ENCODE results near the gene LDLR.
A peak's percentile ranks its signal among the peaks of the same experiment; 100 is the strongest.
"Not testable (repeated sequence)": the region's sequence is repeated elsewhere in the genome, so short reads cannot be mapped to it uniquely, and the experiment has no call there.

The LDLR gene

GRCh38 chr19:11138601-11139300, 49.5 kb downstream of the LDLR start:
- peak in 30 of 58 donors; percentile 4 to 69 (median 23) for DNase-seq

DNA sequence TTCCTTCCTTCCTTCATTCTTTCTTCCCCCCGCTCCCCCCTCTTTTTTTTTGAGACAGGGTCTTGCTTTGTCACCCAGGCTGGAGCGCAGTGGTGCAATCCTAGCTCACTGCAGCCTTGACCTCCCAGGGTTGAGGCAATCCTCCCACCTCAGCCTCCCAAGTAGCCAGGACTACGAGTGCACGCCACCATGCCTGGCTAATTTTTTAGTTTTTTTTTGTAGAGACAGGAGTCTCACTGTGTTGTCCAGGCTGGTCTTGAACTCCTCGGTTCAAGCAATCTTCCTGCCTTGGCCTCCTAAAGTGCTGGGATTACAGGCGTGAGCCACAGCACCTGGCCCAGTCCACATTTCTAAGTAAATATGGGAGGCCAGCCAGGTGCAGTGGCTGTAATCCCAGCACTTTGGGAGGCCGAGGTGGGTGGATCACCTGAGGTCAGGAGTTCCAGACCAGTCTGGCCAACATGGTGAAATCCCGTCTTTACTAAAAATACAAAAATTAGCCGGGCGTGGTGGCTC, 50.8 kb downstream of the LDLR start:
- not testable (repeated sequence) for DNase-seq

- no peak for DNase-seq
Observed at GRCh38 chr19:11140896-11141295, 51.6 kb downstream of the LDLR start.

- DNase-seq, result no peak
Observed at GRCh38 chr19:11141937-11142527, 52.8 kb downstream of the LDLR start.

- peak in 46 of 58 donors; percentile 5 to 81 (median 38) for DNase-seq
Observed at GRCh38 chr19:11142528-11143171, 53.4 kb downstream of the LDLR start.

DNA sequence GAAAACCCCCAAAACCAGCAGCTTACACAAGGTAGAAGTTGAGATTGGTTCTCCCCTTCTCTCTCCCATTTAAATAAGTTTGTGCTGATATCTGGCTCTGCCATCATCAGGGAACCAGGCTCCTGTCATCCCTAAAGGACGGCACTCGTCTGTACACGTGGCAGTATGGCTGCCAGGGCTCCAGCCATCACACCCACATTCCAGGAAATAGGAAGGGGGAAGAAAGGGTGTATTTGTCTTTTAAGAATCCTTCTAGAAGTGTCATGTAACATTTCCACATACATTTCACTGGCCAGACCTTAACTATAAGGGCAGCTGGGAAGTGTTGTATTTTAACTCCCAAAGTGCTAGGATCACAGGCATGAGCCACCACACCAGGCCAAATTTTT, 56.3 kb downstream of the LDLR start:
- DNase-seq, result no peak

DNA sequence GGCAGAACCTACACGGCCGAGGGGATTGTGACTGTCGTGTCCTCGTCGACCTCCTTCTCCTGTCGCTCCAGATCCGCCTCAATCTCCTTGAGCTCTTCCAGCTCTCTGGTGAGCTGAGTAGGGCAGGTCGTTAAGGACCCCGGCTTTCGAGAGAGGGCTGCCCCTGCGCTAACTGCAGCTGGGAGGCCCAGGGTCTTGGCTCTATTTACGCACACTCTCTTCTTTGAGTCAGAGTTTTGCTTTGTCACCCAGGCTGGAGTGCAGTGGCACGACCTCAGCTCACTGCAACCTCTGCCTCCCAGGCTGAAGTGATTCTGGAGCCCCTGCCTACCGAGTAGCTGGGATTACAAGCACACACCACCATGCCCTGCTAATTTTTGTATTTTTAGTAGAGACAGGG, 58.7 kb downstream of the LDLR start:
- no peak for DNase-seq

GRCh38 chr19:11151181-11151580, 61.9 kb downstream of the LDLR start:
- DNase-seq, result no peak

DNA sequence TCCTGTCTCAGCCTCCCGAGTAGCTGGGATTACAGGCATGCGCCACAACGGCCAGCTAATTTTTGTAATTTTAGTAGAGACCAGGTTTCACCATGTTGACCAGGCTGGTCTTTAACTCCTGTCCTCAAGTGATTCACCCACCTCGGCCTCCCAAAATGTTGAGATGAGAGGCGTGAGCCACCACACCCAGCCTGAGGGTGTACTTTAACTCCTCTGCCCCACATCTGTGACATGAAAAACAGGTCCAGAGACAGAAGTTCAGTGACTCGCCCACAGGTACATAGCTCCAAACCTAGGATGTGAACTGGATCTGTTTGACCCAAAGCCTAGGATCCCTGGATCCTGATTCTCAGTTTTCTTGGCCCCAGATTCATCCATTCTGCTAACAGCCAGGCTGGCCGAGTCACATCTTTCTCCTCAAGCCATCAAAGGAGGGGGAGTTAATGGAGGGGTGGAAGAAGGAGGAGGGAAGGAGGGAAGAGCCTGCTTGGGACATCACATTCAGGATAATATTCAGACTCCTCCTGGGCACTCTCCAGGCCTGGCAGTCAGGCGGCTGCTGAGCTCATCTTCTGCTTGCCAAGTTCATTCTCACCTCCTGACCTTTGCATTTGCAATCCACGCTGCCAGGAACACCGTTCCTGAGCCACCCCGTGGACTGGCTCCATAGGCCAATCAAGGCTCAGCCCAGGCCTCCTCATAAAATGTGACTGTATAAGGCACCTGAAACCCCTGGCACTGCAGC, 63.2 kb downstream of the LDLR start:
- peak in 5 of 58 donors; percentile 6 to 51 (median 17) for DNase-seq

DNA sequence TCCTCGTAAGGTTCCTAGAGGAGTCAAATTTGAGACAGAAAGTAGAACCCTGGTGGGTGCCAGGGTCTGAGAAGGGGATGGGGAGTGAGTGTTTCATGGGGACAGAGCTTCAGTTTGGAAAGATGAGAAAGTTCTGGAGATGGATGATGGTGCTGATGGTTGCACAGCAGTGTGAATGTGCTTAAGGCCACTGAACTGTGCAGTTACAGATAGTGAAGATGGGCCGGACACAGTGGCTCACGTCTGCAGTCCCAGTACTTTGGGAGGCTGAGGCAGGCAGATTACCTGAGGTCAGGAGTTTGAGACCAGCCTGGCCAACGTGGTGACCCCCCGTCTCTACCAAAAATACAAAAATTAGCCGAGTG, 65.4 kb downstream of the LDLR start:
- DNase-seq, result no peak

DNA sequence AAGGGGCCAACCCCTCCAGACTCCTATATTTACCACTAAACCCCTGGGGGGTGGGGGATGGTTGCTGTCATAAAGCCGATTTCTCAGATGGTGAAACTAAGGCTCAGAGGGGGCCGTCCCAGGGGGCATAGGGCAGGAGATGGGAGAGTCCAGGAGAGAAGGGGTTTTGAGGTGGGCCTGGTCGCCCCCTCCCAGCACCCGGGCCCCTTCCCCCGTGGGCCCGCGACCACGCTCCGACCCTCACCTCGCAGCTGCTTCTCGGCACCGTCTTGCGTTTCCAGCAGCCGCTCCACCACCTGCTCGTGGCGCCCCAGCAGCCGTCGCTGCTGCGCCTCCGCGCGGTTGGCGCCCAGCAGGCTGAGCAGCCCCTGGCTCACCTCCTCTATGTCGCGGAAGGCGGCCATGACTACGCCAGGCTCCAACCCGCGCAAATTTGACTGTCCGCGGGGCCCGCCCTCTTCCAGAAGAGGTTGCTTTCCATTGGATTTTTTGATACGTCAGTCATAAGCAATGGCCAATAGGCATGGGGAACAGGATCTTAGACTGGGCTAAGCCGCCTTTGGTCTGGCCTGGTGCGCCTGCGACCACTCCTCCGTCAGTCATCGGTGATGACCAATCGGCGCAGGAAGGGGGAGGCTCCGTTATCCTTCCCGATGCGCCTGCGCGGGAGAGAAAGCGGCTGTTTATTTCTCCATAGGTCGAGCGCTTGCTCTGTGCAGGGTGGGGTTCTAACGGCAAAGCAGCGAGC, 66.3 kb downstream of the LDLR start, which contains the start of gene SPC24:
Gene SPC24, minus strand, starts transcription at position 410 of the 748 bp plus-strand sequence. Its CDS starts 6 bp downstream, at position 404.
- peak; percentile 69 to 99 (median 95) for DNase-seq

- no peak for DNase-seq
Observed at GRCh38 chr19:11159598-11160439, 70.6 kb downstream of the LDLR start.

- DNase-seq, result not testable (repeated sequence)
Observed at GRCh38 chr19:11160440-11160768, 71.1 kb downstream of the LDLR start.

DNA sequence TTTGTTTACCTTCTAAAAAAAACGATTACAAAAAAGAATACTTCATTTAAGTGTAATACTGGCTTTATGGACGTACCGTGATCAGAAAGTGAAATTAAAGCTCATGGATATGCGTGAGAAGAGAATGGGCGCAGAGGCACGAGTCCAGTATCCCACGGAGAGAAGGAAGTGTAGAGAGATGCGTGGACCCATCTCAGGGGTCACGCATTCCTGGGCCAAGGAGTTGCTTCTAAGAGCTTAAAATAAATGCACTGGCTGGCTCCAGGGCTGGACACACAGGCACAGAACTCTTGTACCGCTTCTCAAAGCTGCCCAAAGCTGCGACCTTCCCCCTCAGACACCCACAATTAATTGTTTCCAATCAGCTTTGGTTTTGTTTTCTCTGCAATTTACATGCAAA, 75.0 kb downstream of the LDLR start:
- peak in 5 of 58 donors; percentile 6 to 18 (median 7) for DNase-seq

DNA sequence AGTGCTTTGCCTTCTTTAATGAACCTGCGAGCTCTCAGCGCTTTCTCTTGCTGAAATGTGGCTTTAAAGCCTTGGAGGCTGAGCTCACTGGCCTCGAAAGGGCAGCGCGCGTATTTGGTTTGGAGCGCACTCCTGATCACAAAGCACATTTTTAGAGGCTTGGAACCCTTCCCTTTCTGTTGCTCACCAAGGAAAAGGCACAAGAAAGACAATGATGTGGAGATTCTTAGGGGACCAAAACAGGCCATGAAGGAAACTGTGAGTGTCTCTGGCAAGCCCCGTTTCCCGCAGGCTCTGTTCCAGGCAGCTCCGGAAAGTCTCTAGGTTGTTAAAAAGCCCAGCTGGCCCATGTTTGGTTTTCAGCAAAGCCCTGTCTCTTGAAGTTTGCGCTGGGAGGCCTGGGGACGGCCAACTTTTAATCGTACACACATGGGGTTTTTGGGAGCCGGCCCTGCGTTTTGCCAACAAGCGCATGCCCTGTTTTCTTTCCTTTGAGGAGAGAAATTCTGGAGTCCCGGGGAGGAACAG, 75.7 kb downstream of the LDLR start:
- peak in 53 of 58 donors; percentile 10 to 89 (median 65) for DNase-seq

GRCh38 chr19:11165486-11166030, 76.3 kb downstream of the LDLR start:
- DNase-seq, result no peak

DNA sequence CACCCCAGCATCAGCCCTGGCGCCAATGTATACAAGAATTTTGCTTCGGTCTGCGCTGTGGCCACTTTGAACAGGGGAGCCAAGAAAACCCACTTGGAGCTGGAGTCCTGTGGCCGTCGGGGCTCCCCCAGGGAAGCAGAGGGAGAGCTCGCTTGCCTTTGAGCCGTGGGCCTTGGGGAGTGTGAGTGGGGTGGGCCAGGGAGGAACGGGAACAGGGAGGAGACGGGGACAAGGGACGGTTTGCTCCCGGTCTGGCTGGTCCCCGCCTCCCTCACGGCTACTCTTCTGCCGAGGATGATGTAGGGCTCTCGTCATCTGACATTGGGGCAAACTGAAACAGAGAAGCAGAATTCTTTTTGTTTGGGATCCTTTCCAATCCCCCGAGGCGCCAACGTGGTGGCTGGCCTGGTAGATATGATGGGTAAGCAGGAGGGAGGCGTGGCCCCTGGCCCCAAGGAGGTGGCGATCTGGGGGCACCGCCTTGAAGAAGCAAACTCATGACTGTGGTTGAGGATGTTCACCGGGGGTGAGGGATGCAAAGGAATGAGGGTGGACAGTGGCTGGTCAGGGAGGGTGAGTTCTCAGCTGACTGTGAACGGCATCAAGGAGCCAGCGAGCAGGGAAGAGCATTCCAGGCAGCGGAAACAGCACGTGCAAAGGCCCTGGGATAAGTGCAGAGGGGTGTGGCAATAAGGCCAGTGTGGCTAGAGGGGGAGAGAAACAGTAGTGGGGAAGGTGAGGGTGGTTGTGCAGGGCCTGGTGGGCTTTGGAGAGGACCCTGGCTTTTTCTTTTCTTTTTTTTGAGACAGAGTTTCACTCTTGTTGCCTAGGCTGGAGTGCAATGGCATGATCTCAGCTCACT, 77.2 kb downstream of the LDLR start:
- DNase-seq, result no peak

GRCh38 chr19:11168568-11168967, 79.3 kb downstream of the LDLR start:
- no peak for DNase-seq

Measured in anterior cingulate cortex (tissue), 58 donors.